ENCODE data around the gene GINS1.
"Not testable (repeated sequence)": the region's sequence is repeated elsewhere in the genome, so short reads cannot be mapped to it uniquely, and the experiment has no call there.

The GINS1 gene

GRCh38 chr20:25471020-25471419 is 63.5 kb downstream of the GINS1 start:
- no peak for TF ChIP-seq CTCF (IDR thresholded peaks at IDR 0.05; ENCODE audit: extremely low read depth, insufficient read depth, missing control alignments)
- no peak for DNase-seq (ENCODE audit: low spot score)
- in situ Hi-C loops (cut with MboI; ENCODE audit: low pct_unique_long_range_greater_than_20kb, low sequenced_read_pairs, unreplicated experiment) = no loop called here

GRCh38 chr20:25473297-25473696 is 65.8 kb downstream of the GINS1 start:
- in situ Hi-C loops (cut with MboI; ENCODE audit: low pct_unique_long_range_greater_than_20kb, low sequenced_read_pairs, unreplicated experiment); DNase-seq (ENCODE audit: low spot score): not testable (repeated sequence)

GRCh38 chr20:25476106-25477013 is 68.9 kb downstream of the GINS1 start:
- TF ChIP-seq CTCF (IDR thresholded peaks at IDR 0.05; ENCODE audit: extremely low read depth, insufficient read depth, missing control alignments) = no peak
- no peak for DNase-seq (ENCODE audit: low spot score)
- in situ Hi-C loops (cut with MboI; ENCODE audit: low pct_unique_long_range_greater_than_20kb, low sequenced_read_pairs, unreplicated experiment) = no loop called here

GRCh38 chr20:25477014-25477882 is 69.8 kb downstream of the GINS1 start:
- TF ChIP-seq CTCF (IDR thresholded peaks at IDR 0.05; ENCODE audit: extremely low read depth, insufficient read depth, missing control alignments) = no peak
- DNase-seq (ENCODE audit: low spot score) = no peak
- in situ Hi-C loops (cut with MboI; ENCODE audit: low pct_unique_long_range_greater_than_20kb, low sequenced_read_pairs, unreplicated experiment) = no loop called here

GRCh38 chr20:25478889-25479568 is 71.6 kb downstream of the GINS1 start:
- DNase-seq (ENCODE audit: low spot score) = no peak
- in situ Hi-C loops (cut with MboI; ENCODE audit: low pct_unique_long_range_greater_than_20kb, low sequenced_read_pairs, unreplicated experiment) = no loop called here
- no peak for TF ChIP-seq CTCF (IDR thresholded peaks at IDR 0.05; ENCODE audit: extremely low read depth, insufficient read depth, missing control alignments)

- no peak for TF ChIP-seq CTCF (IDR thresholded peaks at IDR 0.05; ENCODE audit: extremely low read depth, insufficient read depth, missing control alignments)
- no peak for DNase-seq (ENCODE audit: low spot score)
- in situ Hi-C loops (cut with MboI; ENCODE audit: low pct_unique_long_range_greater_than_20kb, low sequenced_read_pairs, unreplicated experiment) = no loop called here
Observed at GRCh38 chr20:25479638-25480037, 72.2 kb downstream of the GINS1 start.
